Panc1 (cell line): ENCODE measurements around the gene ATP5F1D. TPM values are rescaled to one million over a fixed set of nuclear protein-coding genes. Genes with fewer than 3 reads are reported as not detected.

Experiments
- ATAC-seq: fragments of 200-7000 bp; cut with Tn5 transposase; 2 replicates; pipeline ENCODE4 v1.9.1; 2020; ENCODE audit warnings: mild to moderate bottlenecking, moderate library complexity
- BruUV-seq: library from RNA; stranded (reverse); fragments of 400-500 nt; replicated peaks from 2 replicates; lab custom pipeline; 2021; lab: Mats Ljungman, UMichigan
- CTCF ChIA-PET: fragments of 300-600 bp; sonication (Branson Sonifier 250); formaldehyde crosslinking; loops from one replicate; lab custom pipeline; 2022; ENCODE audit warnings: antibody characterized with exemption; lab: Charles Lee
- POLR2A ChIA-PET: fragments of 300-600 bp; sonication (Branson Sonifier 250); formaldehyde crosslinking; loops from one replicate; lab custom pipeline; 2022; ENCODE audit warnings: antibody characterized with exemption; lab: Charles Lee
- DNase-seq: peaks from one replicate; pipeline ENCODE4 v3.0.0-alpha.2; 2010; ENCODE audit warnings: low read depth, low spot score
- H3K27ac ChIP-seq: 2 replicates; pipeline ENCODE4 v1.5.1; 2011; ENCODE audit warnings: mild to moderate bottlenecking, low read length, inconsistent platforms
- H3K27me3 ChIP-seq: fragments of 200-500 bp; sonication (Bioruptor generic); 2 replicates; pipeline ENCODE4 v1.6.0; 2014; ENCODE audit warnings: low read length, inconsistent platforms; ENCODE audit not compliant: control insufficient read depth, insufficient read depth
- H3K36me3 ChIP-seq: fragments of 200-500 bp; sonication (Bioruptor generic); 2 replicates; pipeline ENCODE4 v1.5.1; 2014; ENCODE audit warnings: inconsistent platforms, mild to moderate bottlenecking, low read length, moderate library complexity; ENCODE audit not compliant: control insufficient read depth, insufficient read depth
- H3K4me1 ChIP-seq: 2 replicates; pipeline ENCODE4 v1.5.1; 2011; ENCODE audit warnings: inconsistent platforms, mild to moderate bottlenecking, low read length, moderate library complexity; ENCODE audit not compliant: control insufficient read depth, insufficient read depth
- H3K4me3 ChIP-seq, 2 experiments: 2 replicates each; pipeline ENCODE4 v1.5.1; 2011 to 2012; ENCODE audit warnings: low read depth in 2 of 2, low read length in 2 of 2, mild to moderate bottlenecking in 2 of 2, inconsistent platforms in 1 of 2, moderate library complexity in 1 of 2
- H3K9me3 ChIP-seq: fragments of 200-500 bp; sonication (Bioruptor generic); 2 replicates; pipeline ENCODE4 v1.5.1; 2014; ENCODE audit warnings: low read depth, mild to moderate bottlenecking, inconsistent platforms, low read length, moderate library complexity; ENCODE audit not compliant: control insufficient read depth, insufficient read depth
- POLR2AphosphoS5 ChIP-seq: IDR thresholded peaks from 2 replicates; pipeline ENCODE4 v1.6.1; 2012; ENCODE audit warnings: mild to moderate bottlenecking, low read depth, low read length, moderate library complexity
- SIN3A ChIP-seq: IDR thresholded peaks from 2 replicates; pipeline ENCODE4 v1.6.1; 2012; ENCODE audit warnings: low read depth, mild to moderate bottlenecking, low read length, moderate library complexity, borderline replicate concordance; ENCODE audit not compliant: insufficient read depth
- TCF7L2 ChIP-seq: IDR thresholded peaks from 2 replicates; pipeline ENCODE4 v1.6.1; 2011; ENCODE audit warnings: mild to moderate bottlenecking, low read depth, low read length, inconsistent platforms
- in situ Hi-C: cut with HindIII; loops from 2 replicates; pipeline ENCODE4 v1.10.0; 2016; ENCODE audit warnings: low sequenced_read_pairs, low pct_unique_long_range_greater_than_20kb
- intact Hi-C: fragments of 100-400 bp; cut with micrococcal nuclease; formaldehyde crosslinking; loops from one replicate; pipeline ENCODE4 v1.10.0; 2022; ENCODE audit not compliant: unreplicated experiment
- total RNA-seq: library from RNA; stranded (reverse); gene quantifications from one replicate; pipeline ENCODE4 v1.2.1, GENCODE V29; 2021; ENCODE audit not compliant: unreplicated experiment
- TF ChIP-seq, protein P1 (sequence below), 2 experiments: IDR thresholded peaks; 2 replicates each; pipeline ENCODE4 v1.6.1; 2011 to 2012; ENCODE audit warnings: low read depth in 2 of 2, control low read depth in 1 of 2, low read length in 1 of 2, mild to moderate bottlenecking in 1 of 2, moderate library complexity in 1 of 2; ENCODE audit not compliant: insufficient read depth in 1 of 2
- TF ChIP-seq, protein P2 (sequence below): fragments of 450-650 bp; IDR thresholded peaks from 2 replicates; pipeline ENCODE4 v1.5.1; 2017; ENCODE audit warnings: mild to moderate bottlenecking

Gene ATP5F1D
- total RNA-seq, 1 experiment from 2014 or later, result 218 TPM

DNA sequence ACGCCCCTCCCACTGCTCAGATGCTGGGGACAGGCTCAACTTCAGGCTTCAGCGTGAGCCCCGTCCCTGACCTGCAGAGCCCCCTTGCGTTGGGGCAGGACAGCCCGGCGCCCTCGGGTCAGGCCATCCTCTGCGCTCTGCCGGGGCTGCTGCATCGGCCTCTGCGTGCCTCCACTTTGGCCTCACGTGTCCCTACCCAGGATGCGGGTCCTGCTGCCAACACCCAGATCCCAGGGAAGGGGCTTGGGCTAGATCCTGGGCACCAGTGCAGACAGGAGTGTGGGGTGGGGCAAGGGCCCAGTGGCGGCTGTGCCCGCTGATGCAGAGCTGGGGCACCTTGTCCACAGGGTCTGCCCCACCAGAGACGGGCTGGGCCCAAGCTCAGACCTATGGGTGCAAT lies 16.7 kb upstream of the ATP5F1D start:
- ATAC-seq (no peak), DNase-seq (no peak)
- intact Hi-C loops, result no loop called here
- Histone ChIP-seq H3K27me3 (no peaks in the 10 kb centered on the region), H3K4me3 (no peak overlapping the region), H3K4me1 (no peaks in the 10 kb centered on the region; the same call in 1 of the 2 replicates), H3K27ac (no peak overlapping the region), H3K9me3 (no peaks in the 10 kb centered on the region), H3K36me3 (no peaks in the 10 kb centered on the region)
- ChIA-PET POLR2A (no interaction called here), CTCF (no interaction called here)
- BruUV-seq, result no TSS peak
- in situ Hi-C loops, result no loop called here
- TF ChIP-seq TCF7L2, result no peak
- TF ChIP-seq, protein P1, sequence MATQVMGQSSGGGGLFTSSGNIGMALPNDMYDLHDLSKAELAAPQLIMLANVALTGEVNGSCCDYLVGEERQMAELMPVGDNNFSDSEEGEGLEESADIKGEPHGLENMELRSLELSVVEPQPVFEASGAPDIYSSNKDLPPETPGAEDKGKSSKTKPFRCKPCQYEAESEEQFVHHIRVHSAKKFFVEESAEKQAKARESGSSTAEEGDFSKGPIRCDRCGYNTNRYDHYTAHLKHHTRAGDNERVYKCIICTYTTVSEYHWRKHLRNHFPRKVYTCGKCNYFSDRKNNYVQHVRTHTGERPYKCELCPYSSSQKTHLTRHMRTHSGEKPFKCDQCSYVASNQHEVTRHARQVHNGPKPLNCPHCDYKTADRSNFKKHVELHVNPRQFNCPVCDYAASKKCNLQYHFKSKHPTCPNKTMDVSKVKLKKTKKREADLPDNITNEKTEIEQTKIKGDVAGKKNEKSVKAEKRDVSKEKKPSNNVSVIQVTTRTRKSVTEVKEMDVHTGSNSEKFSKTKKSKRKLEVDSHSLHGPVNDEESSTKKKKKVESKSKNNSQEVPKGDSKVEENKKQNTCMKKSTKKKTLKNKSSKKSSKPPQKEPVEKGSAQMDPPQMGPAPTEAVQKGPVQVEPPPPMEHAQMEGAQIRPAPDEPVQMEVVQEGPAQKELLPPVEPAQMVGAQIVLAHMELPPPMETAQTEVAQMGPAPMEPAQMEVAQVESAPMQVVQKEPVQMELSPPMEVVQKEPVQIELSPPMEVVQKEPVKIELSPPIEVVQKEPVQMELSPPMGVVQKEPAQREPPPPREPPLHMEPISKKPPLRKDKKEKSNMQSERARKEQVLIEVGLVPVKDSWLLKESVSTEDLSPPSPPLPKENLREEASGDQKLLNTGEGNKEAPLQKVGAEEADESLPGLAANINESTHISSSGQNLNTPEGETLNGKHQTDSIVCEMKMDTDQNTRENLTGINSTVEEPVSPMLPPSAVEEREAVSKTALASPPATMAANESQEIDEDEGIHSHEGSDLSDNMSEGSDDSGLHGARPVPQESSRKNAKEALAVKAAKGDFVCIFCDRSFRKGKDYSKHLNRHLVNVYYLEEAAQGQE (IDR thresholded peaks at IDR 0.05; ENCODE audit: insufficient read depth in 1 of 2, low read depth in 2 of 2, low read length in 1 of 2), result no peak
- no peak for TF ChIP-seq POLR2AphosphoS5
- no peak for TF ChIP-seq SIN3A

DNA sequence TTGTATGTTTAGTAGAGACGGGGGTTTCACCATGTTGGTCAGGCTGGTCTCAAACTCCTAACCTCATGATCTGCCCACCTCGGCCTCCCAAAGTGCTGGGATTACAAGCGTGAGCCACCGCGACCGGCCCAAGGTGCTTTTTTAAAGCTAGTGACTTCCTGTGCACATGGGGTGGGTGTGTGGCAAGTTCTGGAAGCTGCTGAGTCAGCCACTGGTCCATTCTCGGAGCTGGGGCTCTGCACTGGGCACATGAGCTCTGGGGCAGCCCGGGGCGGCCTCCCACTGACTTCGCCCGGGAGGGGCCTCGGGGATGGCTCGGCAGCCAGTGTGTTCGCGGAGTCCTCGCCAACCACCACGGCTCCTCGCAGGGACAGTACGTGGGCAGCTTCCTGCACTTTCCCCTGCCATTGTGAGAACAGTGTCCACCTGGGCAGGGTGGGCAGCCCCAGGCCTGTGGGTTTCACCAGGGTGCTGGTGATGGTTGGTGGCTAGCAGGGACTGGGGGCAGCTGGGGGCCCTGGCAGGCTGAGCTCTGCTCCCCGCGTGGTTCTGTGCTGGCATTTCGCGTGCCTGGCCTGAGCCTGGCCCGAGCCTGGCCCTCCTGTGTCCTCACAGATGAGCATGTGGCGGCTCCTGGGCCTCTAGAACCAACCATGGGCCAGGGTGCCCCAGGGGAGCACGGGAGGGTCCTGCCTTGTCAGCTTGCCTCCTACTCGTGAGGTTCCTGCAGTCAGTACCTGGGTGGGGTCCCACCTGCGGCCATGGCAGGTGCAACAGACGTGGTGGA lies 15.9 kb upstream of the ATP5F1D start:
- no peak for ATAC-seq
- TF ChIP-seq TCF7L2 (no peak), POLR2AphosphoS5 (no peak), SIN3A (no peak)
- TF ChIP-seq, protein P1 (IDR thresholded peaks at IDR 0.05; ENCODE audit: insufficient read depth in 1 of 2, low read depth in 2 of 2, low read length in 1 of 2), result no peak
- TF ChIP-seq, protein P2, sequence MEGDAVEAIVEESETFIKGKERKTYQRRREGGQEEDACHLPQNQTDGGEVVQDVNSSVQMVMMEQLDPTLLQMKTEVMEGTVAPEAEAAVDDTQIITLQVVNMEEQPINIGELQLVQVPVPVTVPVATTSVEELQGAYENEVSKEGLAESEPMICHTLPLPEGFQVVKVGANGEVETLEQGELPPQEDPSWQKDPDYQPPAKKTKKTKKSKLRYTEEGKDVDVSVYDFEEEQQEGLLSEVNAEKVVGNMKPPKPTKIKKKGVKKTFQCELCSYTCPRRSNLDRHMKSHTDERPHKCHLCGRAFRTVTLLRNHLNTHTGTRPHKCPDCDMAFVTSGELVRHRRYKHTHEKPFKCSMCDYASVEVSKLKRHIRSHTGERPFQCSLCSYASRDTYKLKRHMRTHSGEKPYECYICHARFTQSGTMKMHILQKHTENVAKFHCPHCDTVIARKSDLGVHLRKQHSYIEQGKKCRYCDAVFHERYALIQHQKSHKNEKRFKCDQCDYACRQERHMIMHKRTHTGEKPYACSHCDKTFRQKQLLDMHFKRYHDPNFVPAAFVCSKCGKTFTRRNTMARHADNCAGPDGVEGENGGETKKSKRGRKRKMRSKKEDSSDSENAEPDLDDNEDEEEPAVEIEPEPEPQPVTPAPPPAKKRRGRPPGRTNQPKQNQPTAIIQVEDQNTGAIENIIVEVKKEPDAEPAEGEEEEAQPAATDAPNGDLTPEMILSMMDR, result no peak
- Histone ChIP-seq H3K27me3 (no peaks in the 10 kb centered on the region), H3K36me3 (no peaks in the 10 kb centered on the region), H3K4me1 (no peaks in the 10 kb centered on the region), H3K27ac (no peak overlapping the region), H3K9me3 (no peaks in the 10 kb centered on the region), H3K4me3 (no peak overlapping the region)
- no TSS peak for BruUV-seq
- no peak for DNase-seq
- ChIA-PET CTCF (no interaction called here), POLR2A (no interaction called here)
- in situ Hi-C loops, result no loop called here
- intact Hi-C loops, result no loop called here
